Measurements from ENCODE around the gene COMTD1. TPM values are rescaled to one million over a fixed set of nuclear protein-coding genes. Genes with fewer than 3 reads are reported as not detected.
"Not testable (repeated sequence)": the region's sequence is repeated elsewhere in the genome, so short reads cannot be mapped to it uniquely, and the experiment has no call there.

COMTD1 gene
- total RNA-seq, 3 donors from 2014 or later = 30.0 to 35.1 (median 30.4) TPM

DNA sequence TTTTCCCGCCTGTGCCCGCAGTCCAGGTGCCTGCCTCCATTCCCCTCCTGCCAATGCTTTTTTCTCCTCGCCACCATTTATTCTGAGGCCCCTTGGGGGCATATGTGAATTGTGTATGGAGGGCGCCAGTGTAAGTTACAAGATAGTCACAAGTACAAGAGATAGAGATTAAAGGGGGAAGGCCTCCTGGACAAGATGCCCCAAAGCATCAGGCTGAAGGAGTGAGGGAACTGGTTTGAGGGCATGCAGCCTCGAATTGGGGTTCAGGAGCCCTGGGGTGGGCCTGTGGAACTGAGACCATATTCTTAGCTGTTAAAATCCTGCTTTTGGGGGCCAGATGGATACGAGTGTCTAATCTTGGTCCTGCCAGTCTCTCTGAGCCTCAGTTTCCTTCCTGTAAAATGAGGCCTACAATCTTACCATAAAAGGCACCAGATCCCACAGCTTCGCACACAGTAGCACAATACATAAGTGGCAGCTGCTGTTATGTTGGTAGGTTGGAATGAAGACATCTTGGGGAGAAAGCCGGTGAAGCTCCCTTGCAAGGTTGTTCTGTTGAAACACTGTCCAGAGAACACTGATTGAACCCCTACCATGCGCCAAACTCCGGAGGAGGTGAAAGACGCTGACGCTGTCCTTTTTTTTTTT, 545 bp upstream of the COMTD1 start:
- no peak for DNase-seq
- no peaks in the 10 kb centered on the region for H3K27me3 Mint-ChIP-seq (ENCODE audit: low read depth)
- peak overlapping the region; percentile 70 for H3K4me3 Mint-ChIP-seq
- no peak for ATAC-seq
- H3K4me1 Mint-ChIP-seq (ENCODE audit: low read depth) = peaks cover 21% of the 10 kb centered on the region
- H3K36me3 Mint-ChIP-seq (ENCODE audit: insufficient read depth) = peaks cover 11% of the 10 kb centered on the region
- H3K9me3 Mint-ChIP-seq = no peaks in the 10 kb centered on the region

DNA sequence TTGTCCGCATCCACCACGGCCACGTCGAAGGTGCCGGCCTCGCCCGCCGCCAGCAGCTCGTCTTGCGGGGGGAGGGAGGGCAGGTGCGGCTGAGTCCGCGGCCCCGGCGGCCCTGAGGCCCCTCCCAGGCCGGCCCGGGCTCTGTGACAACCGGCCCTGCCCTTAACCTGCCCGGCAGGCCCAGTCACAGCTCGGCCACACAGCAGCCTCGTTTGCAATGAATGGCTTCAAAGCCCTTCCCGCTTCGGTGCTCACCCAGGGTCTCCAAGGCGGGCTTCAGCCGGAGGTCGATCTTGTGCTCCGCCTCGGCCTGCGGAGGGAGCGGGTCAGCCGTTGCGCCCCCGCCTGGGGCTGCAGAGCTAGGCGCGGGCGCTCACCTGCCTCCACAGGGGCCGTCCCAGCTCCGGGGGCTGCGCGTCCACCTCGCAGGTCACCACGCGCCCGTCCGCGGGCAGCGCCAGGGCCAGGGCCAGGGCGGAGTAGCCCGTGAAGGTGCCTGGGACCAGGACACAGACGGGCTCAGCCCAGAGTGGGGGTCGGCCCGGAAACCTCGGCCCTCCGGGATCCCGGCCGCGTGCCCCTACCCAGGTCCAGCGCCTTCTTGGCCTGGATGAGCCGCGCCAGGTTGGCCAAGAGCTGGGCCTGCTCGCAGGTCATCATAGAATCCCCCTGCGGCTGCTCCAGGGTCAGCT, 928 bp downstream of the COMTD1 start:
- DNase-seq (peak; percentile 17), ATAC-seq (peak in 1 of 2 donors; percentile 4)
- H3K4me3 Mint-ChIP-seq = peak overlapping the region; percentile 79
- peaks cover 27% of the 10 kb centered on the region for H3K4me1 Mint-ChIP-seq (ENCODE audit: low read depth)
- peaks cover 21% of the 10 kb centered on the region for H3K36me3 Mint-ChIP-seq (ENCODE audit: insufficient read depth)
- H3K27me3 Mint-ChIP-seq (ENCODE audit: low read depth) = no peaks in the 10 kb centered on the region
- H3K9me3 Mint-ChIP-seq = no peaks in the 10 kb centered on the region

DNA sequence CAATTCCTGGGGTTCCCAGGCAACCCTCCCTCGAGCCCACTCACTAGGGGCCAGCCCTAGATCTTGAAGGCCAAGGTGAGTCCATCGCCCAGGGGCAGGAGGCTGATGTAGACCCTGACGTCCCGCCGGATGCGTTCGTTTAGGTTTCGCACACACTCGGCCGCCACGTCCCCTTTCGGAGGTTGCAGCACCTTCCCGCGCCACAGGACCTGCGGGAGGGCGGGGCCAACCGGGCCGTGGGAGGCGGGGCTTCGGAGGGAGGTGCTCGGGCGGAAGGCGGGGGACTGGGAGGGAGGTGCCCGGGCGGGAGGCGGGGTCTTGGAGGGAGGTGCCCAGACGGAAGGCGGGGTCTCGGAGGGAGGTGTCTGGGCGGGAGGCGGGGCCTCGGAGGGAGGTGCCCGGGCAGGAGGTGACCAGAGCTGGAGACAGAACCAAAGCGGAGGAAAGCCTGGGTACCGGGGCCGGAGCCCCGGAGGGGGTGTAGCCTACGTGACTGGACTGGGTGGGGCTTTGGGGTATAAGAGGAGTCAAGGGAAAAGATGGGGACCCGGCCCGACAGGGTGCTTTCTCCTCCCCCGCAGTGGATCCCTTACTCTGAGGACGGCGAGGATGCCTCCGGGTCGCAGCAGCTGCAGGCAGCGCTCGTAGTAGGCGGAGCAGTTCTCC, 1.6 kb downstream of the COMTD1 start:
- Mint-ChIP-seq H3K36me3 (ENCODE audit: insufficient read depth) (peaks cover 25% of the 10 kb centered on the region), H3K9me3 (no peaks in the 10 kb centered on the region), H3K4me3 (peak overlapping the region; percentile 79), H3K4me1 (ENCODE audit: low read depth) (peaks cover 29% of the 10 kb centered on the region), H3K27me3 (ENCODE audit: low read depth) (no peaks in the 10 kb centered on the region)
- ATAC-seq (peak; percentile 71 to 74), DNase-seq (peak; percentile 99)

DNA sequence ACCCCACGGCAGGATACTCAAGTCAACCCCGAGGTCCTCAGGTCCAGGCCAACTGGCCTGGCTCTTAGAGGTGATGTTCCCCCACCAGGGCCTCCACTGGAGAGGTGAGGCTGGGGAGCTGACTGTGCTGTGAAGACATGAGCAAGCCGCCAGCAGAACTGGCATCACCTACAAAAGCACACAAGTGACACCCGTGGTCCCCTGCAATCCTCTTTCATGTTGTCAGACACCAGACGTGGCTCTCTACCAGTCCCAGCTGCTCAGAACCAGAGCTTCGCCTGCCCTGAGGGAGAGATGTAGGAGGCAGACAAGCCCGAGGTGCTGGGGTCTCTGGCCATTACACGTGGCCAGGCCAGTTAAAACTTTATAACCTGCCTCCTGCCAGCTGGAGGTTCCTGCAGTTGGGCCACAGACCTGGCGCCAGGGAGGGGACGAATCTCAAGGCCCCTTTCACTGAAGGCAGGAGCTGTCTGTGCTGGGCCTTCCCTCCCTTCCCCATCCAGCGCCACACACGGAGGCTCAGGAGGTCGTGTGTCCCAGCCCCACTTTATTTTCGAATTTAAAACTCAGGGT, 2.2 kb downstream of the COMTD1 start:
- H3K36me3 Mint-ChIP-seq (ENCODE audit: insufficient read depth) = peaks cover 31% of the 10 kb centered on the region
- no peaks in the 10 kb centered on the region for H3K9me3 Mint-ChIP-seq
- peaks cover 34% of the 10 kb centered on the region for H3K4me1 Mint-ChIP-seq (ENCODE audit: low read depth)
- peak overlapping the region; percentile 79 for H3K4me3 Mint-ChIP-seq
- ATAC-seq (no peak), DNase-seq (no peak)
- H3K27me3 Mint-ChIP-seq (ENCODE audit: low read depth) = no peaks in the 10 kb centered on the region

DNA sequence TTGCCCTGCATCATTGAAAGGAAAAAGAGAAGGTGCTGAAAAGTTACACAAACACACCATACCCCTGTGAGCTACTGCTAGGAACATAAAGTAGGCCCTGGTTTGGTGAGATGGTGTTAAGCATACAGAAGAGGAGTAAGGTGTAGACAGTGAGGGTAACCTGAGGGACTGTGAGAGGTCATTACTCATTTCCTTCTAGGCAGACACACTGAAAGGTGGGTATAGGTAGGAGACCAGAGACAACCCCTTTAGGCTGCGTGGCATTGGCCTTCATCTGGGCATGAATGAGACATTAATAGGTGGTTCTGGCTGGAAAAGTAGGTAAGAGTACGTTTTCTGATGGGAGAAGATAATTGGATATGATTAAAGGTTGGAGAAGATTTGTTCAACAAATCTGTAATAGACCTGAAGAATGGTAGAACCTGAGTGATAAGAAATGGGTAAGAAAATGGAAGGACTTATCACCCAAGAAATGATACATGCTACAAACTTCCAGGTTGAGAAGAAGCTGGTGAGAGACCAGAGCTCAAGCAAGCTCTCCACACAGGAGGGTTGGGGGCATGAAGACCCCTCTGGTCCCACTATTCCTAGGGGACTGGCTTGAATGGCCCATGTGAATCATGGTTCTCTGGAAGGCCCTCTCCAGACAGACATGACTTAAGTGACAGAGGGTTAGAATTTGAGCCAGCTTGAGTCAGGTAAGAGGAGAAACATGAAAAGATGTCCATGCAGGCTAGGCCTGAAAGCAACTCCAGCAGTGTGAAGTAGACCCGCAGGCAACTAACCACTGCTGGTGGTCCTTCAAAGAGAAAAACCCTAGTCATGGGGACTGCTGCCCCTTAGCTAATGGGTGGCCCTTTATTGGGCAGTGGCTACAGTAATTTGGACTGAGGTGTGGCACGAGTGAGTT, 3.8 kb downstream of the COMTD1 start:
- H3K9me3 Mint-ChIP-seq = no peaks in the 10 kb centered on the region
- no peak overlapping the region for H3K4me3 Mint-ChIP-seq
- peaks cover 32% of the 10 kb centered on the region for H3K36me3 Mint-ChIP-seq (ENCODE audit: insufficient read depth)
- no peak for ATAC-seq
- H3K27me3 Mint-ChIP-seq (ENCODE audit: low read depth) = no peaks in the 10 kb centered on the region
- DNase-seq = no peak
- H3K4me1 Mint-ChIP-seq (ENCODE audit: low read depth) = peaks cover 36% of the 10 kb centered on the region

DNA sequence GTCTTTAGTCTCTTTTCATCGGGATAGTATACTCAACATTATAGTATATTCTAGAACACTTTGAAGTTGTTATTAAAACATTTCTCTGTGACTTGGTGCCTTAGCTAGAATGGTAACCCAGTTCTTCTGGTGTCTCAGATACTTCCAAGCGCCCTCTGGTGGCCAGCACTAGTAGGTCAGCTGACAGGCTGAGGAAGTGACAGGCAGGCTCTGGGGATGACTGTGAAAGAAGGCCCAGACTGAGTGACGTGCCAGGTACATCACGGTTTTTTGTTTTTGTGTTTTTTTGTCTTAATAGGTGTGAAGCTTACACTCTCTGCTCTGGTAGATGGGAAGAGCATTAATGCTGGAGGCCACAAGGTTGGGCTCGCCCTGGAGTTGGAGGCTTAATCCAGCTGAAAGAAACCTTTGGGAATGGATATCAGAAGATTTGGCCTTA, 5.1 kb downstream of the COMTD1 start:
- ATAC-seq = peak; percentile 51 to 53
- Mint-ChIP-seq H3K4me3 (peak overlapping the region; percentile 2), H3K27me3 (ENCODE audit: low read depth) (no peaks in the 10 kb centered on the region), H3K4me1 (ENCODE audit: low read depth) (peaks cover 38% of the 10 kb centered on the region), H3K9me3 (no peaks in the 10 kb centered on the region), H3K36me3 (ENCODE audit: insufficient read depth) (peaks cover 32% of the 10 kb centered on the region)
- DNase-seq = peak; percentile 93

DNA sequence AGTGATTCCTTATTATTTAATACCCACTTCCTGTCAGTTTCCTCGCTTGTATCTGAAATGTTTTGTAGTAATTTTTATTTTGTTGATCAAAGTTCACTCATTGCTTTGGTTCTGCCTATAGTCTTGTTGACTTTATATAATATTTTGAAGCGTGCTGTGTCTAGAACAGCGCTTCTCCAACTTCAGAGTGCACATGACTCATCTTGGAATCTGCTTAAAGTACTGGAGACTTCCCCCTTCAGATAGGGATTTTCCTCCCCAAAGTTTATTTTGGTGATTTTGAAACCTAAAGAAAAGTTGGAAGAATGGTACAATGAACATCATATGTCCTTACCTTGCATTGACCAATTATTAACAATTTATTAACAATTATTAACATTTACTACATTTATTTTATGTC, 5.8 kb downstream of the COMTD1 start:
- Mint-ChIP-seq H3K27me3 (ENCODE audit: low read depth) (no peaks in the 10 kb centered on the region), H3K36me3 (ENCODE audit: insufficient read depth) (peaks cover 39% of the 10 kb centered on the region), H3K9me3 (no peaks in the 10 kb centered on the region), H3K4me1 (ENCODE audit: low read depth) (peaks cover 44% of the 10 kb centered on the region), H3K4me3 (no peak overlapping the region)
- no peak for DNase-seq
- no peak for ATAC-seq

DNA sequence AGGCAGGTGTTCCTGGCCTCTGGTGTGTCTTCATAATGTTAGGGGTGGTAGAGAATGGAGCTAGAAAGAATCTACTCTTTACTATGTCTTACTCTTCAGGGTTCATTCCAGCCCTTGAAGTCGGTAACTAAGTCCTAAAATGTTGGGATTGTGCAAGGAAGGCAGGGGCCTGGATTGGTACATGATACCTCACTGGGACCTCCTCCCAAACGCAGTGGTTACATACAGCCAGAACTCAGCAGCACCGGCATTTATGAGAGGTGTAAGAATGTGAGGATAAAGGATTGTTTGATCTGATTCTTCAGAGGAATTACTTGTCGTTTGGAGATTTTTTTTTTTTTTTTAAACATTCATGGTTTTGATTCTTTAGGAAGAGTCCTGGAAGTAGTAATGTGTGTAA, 6.9 kb downstream of the COMTD1 start:
- Mint-ChIP-seq H3K4me3 (no peak overlapping the region), H3K9me3 (no peaks in the 10 kb centered on the region), H3K4me1 (ENCODE audit: low read depth) (peaks cover 56% of the 10 kb centered on the region), H3K27me3 (ENCODE audit: low read depth) (no peaks in the 10 kb centered on the region), H3K36me3 (ENCODE audit: insufficient read depth) (peaks cover 50% of the 10 kb centered on the region)
- ATAC-seq = no peak
- no peak for DNase-seq

DNA sequence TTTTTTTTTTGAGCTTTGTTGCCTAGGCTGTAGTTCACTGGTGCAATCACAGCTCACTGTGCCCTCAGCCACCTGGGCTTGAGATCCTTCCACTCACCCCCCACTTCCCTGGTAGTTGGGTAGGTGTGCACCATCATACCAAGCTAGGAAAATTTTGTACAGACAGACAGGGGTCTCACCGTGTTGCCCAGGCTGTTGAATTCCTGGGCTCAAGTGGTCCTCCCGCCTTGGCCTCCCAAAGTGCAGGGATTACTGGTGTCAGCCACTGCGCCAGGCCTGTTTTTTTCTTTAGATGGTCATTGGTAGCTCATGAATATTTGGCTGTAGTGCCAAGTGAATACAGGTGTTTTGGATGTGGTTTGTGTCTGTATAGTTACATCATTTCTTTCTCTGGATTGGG, 7.5 kb downstream of the COMTD1 start:
- ATAC-seq (no peak), DNase-seq (no peak)
- H3K4me3 Mint-ChIP-seq = no peak overlapping the region
- H3K4me1 Mint-ChIP-seq (ENCODE audit: low read depth) = peaks cover 56% of the 10 kb centered on the region
- peaks cover 54% of the 10 kb centered on the region for H3K36me3 Mint-ChIP-seq (ENCODE audit: insufficient read depth)
- H3K27me3 Mint-ChIP-seq (ENCODE audit: low read depth) = no peaks in the 10 kb centered on the region
- no peaks in the 10 kb centered on the region for H3K9me3 Mint-ChIP-seq

DNA sequence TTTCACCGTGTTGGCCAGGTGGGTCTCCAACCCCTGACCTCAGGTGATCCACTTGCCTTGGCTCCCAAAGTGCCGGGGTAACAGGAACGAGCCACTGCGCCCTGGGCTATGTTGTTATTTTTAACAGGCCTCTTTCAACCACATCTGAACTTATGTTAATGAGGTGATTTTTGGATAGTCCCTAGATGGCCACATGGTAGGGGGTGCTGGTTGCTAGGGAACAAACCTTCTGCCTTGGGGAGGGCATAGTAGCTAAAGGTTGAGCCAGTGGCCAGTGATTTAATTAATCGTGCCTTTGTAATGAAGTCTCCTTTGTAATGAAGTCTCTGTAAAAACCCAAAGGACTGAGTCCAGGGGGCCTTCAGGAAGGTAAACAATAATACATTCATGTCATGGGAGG, 9.1 kb downstream of the COMTD1 start:
- Mint-ChIP-seq H3K36me3 (ENCODE audit: insufficient read depth) (peaks cover 55% of the 10 kb centered on the region), H3K27me3 (ENCODE audit: low read depth) (no peaks in the 10 kb centered on the region), H3K9me3 (no peaks in the 10 kb centered on the region), H3K4me3 (no peak overlapping the region), H3K4me1 (ENCODE audit: low read depth) (peaks cover 58% of the 10 kb centered on the region)
- DNase-seq (no peak), ATAC-seq (no peak)

DNA sequence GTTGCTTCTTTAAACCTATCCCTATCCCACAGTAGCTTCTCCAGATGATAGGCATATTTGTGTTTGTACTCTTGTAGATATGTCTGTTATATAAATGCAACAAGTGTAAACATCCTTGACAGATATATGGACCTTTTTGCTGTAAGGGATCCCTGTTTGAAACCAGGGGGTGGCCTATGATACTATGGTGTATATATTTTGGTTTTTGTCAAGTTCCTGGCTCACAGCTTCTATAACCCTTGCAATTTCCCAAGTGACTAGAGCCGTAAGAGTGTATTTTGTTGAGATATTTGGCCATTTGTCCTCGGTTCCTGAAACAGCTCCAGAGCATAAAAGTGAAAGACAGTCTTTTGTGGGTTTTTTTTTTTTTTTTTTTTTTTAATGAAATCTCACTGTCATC, 9.7 kb downstream of the COMTD1 start:
- Mint-ChIP-seq H3K4me3 (no peak overlapping the region), H3K27me3 (ENCODE audit: low read depth) (no peaks in the 10 kb centered on the region), H3K36me3 (ENCODE audit: insufficient read depth) (peaks cover 53% of the 10 kb centered on the region), H3K9me3 (no peaks in the 10 kb centered on the region), H3K4me1 (ENCODE audit: low read depth) (peaks cover 55% of the 10 kb centered on the region)
- DNase-seq (no peak), ATAC-seq (no peak)

DNA sequence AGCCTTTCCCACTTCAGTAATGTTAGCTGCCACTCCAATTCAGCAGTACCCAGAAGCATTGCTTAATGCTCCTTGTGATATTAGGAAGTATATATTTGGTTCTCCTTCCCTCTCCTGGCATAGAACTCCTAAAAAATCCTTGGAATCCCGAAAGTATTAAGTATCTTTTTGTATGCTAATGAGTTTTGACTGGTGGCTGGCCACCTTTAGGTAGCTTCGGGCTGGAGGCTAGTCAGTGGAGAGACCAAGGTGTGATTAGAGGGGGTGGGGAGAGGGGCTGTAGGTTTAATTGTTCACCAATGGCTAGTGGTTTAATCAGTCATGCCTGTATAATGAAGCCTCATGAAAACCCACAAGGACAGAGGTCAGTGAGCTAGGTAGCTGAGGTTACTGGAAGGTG, 12.2 kb downstream of the COMTD1 start:
- Mint-ChIP-seq H3K4me3 (no peak overlapping the region), H3K9me3 (no peaks in the 10 kb centered on the region), H3K36me3 (ENCODE audit: insufficient read depth) (peaks cover 49% of the 10 kb centered on the region), H3K4me1 (ENCODE audit: low read depth) (peaks cover 51% of the 10 kb centered on the region), H3K27me3 (ENCODE audit: low read depth) (no peaks in the 10 kb centered on the region)
- DNase-seq (no peak), ATAC-seq (no peak)

DNA sequence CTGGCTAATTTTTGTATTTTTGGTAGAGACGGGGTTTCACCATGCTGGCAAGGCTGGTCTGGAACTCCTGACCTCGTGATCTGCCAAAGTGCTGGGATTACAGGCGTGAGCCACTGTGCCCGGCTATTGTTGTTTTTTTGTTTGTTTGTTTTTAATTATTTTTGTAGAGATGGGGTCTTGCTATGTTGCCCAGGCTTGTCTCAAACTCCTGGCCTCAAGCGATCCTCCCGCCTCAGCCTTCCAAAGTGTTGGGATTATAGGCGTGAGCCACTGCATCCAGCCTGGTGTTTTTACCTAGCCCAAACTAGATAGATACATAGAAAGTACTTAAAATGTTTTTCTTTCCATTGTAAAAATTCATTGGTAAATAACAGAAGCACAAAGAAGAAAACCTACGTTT, 14.3 kb downstream of the COMTD1 start:
- Mint-ChIP-seq H3K36me3 (ENCODE audit: insufficient read depth) (peaks cover 56% of the 10 kb centered on the region), H3K4me1 (ENCODE audit: low read depth) (peaks cover 49% of the 10 kb centered on the region)
- not testable (repeated sequence) for H3K4me3 Mint-ChIP-seq; DNase-seq; H3K9me3 Mint-ChIP-seq; H3K27me3 Mint-ChIP-seq (ENCODE audit: low read depth); ATAC-seq

DNA sequence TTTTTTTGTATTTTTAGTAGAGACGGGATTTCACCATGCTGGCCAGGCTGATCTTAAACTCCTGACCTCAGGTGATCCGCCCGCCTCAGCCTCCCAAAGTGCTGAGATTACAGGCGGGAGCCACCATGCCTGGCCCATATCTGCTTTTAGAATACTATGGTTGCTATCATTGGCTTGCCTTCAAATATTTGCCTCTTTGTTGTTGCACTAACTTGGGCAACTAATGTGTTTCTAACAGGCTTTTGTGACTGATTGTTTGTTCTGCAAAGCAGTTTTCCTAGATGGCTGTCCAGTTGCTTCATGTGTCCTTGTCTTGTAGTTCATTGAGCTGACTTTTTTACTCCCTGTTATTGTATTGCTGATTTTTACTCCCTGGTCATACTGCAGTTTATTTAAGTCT, 15.5 kb downstream of the COMTD1 start:
- H3K4me1 Mint-ChIP-seq (ENCODE audit: low read depth) = peaks cover 47% of the 10 kb centered on the region
- H3K36me3 Mint-ChIP-seq (ENCODE audit: insufficient read depth) = peaks cover 59% of the 10 kb centered on the region
- no peaks in the 10 kb centered on the region for H3K27me3 Mint-ChIP-seq (ENCODE audit: low read depth)
- no peaks in the 10 kb centered on the region for H3K9me3 Mint-ChIP-seq
- H3K4me3 Mint-ChIP-seq = no peak overlapping the region
- ATAC-seq (no peak), DNase-seq (no peak)

Measured in activated T-cell treated with anti-CD3 and anti-CD28 coated beads, Interleukin-2, amount 50 U/mL, for 4 hours (primary cell).